ENCODE measurements around the gene RBFOX1. TPM values are rescaled to one million over a fixed set of nuclear protein-coding genes. Genes with fewer than 3 reads are reported as not detected.

The RBFOX1 gene
- total RNA-seq, 2 donors from 2014 or later = not detected

DNA sequence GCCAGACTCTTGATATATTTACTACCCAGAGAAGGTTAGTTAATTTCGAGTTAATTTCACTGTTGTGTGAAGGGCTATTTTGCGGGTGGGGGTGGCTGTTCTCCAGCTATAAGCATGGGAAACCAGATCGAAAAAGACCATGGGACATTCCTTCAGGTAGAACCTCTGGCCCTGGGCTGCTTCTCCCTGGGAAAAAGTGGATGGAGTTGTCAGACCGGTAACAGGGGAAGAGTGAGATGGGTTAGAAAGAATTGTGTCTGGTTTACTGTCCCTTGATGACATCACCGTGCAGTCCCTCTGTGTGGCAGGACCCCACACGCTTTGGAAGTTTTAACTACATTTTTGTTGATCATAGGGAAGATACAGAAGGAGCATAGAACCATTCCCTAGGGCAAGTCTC is 296.3 kb downstream of the RBFOX1 start:
- intact Hi-C loops (cut with DNase I) = no loop called here
- no peaks in the 10 kb centered on the region for H3K27me3 ChIP-seq
- H3K4me1 ChIP-seq = no peaks in the 10 kb centered on the region
- WGBS, 2 donors = 57 to 64% methylated on average over 6 of the region's 6 CpGs
- no peaks in the 10 kb centered on the region for H3K36me3 ChIP-seq (replicated peaks in 1 of 2; ENCODE audit: insufficient read depth in 1 of 2, low read depth in 2 of 2)
- no peak for TF ChIP-seq POLR2A (IDR thresholded peaks at IDR 0.05)
- TF ChIP-seq, protein P1, sequence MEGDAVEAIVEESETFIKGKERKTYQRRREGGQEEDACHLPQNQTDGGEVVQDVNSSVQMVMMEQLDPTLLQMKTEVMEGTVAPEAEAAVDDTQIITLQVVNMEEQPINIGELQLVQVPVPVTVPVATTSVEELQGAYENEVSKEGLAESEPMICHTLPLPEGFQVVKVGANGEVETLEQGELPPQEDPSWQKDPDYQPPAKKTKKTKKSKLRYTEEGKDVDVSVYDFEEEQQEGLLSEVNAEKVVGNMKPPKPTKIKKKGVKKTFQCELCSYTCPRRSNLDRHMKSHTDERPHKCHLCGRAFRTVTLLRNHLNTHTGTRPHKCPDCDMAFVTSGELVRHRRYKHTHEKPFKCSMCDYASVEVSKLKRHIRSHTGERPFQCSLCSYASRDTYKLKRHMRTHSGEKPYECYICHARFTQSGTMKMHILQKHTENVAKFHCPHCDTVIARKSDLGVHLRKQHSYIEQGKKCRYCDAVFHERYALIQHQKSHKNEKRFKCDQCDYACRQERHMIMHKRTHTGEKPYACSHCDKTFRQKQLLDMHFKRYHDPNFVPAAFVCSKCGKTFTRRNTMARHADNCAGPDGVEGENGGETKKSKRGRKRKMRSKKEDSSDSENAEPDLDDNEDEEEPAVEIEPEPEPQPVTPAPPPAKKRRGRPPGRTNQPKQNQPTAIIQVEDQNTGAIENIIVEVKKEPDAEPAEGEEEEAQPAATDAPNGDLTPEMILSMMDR (IDR thresholded peaks at IDR 0.05) = no peak
- no peak overlapping the region for H3K27ac ChIP-seq
- ATAC-seq (no peak), DNase-seq (no peak)
- H3K4me3 ChIP-seq = no peak overlapping the region
- H3K9me3 ChIP-seq = no peaks in the 10 kb centered on the region

DNA sequence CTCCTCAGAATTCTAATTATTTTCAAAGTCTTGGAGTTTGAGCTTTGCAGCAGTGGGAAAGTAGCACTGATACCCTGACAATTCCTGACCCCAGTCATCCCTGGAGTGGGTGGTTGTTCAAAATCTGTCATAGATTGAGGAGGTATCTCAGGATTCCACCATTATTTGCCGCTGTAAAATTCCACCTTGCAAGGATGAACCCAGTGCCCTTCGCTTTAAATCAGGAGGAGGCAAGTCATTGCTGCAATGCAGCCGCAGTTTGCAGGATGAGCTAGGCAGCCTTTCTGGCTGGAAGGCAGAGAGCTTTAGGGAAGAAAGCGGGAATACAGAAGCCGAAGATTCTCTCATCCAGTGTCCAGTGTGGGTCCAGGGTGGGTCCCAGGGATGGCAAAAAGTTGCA is 296.9 kb downstream of the RBFOX1 start:
- Histone ChIP-seq H3K9me3 (no peaks in the 10 kb centered on the region), H3K27ac (no peak overlapping the region), H3K4me1 (no peaks in the 10 kb centered on the region), H3K27me3 (no peaks in the 10 kb centered on the region), H3K36me3 (replicated peaks in 1 of 2; ENCODE audit: insufficient read depth in 1 of 2, low read depth in 2 of 2) (no peaks in the 10 kb centered on the region), H3K4me3 (no peak overlapping the region)
- TF ChIP-seq POLR2A (IDR thresholded peaks at IDR 0.05) = no peak
- TF ChIP-seq, protein P1 (IDR thresholded peaks at IDR 0.05) = no peak
- no peak for DNase-seq
- intact Hi-C loops (cut with DNase I) = no loop called here
- no peak for ATAC-seq
- WGBS, 2 donors = 79 to 82% methylated on average over 5 of the region's 5 CpGs

DNA sequence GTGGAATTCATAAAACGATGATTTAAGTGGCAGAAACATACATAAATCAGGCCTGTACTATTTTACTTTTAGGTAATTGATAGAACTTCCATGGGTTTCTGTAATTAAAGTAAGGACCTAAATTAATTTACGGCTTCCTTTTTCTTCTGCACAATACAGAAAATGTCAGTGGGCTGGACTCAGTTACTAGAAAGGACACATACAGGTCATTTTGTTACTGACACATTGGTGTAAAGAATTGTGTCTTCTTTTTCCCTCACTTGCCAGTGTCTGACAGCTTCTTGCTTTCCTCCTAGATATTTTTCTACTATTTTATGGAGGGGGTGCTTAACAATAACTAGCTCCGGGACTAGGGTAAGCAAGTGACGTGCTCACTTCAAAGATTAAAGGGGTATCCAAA is 304.8 kb downstream of the RBFOX1 start:
- ATAC-seq = no peak
- Histone ChIP-seq H3K9me3 (no peaks in the 10 kb centered on the region), H3K4me1 (no peaks in the 10 kb centered on the region), H3K27ac (no peak overlapping the region), H3K36me3 (replicated peaks in 1 of 2; ENCODE audit: insufficient read depth in 1 of 2, low read depth in 2 of 2) (no peaks in the 10 kb centered on the region), H3K27me3 (no peaks in the 10 kb centered on the region), H3K4me3 (no peak overlapping the region)
- no peak for DNase-seq
- TF ChIP-seq, protein P1 (IDR thresholded peaks at IDR 0.05) = no peak
- TF ChIP-seq POLR2A (IDR thresholded peaks at IDR 0.05) = no peak
- WGBS, 2 donors = 73 to 81% methylated on average over 4 of the region's 4 CpGs
- intact Hi-C loops (cut with DNase I) = no loop called here

DNA sequence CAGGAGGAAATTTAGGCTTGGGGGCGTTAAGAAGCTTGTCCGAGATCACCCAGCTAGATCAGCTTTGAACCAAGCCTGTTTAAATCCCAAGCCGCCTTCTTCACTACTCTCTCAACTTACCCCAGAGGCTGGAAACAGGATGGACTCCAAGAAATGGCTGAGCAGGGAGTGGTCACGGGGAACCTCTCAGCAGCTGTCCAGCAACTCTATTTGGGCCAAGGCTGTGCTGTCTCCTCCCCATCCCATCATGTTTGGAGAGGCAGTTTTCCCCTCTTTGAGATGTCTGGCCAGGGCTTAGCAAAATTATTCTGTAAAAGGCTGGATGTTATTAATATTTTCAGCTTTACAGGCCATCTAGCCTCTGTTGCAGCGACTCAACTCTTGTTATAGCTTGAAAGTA is 305.7 kb downstream of the RBFOX1 start:
- WGBS, 2 donors = 72 to 88% methylated on average over 5 of the region's 5 CpGs
- ATAC-seq (no peak), DNase-seq (no peak)
- Histone ChIP-seq H3K27ac (no peak overlapping the region), H3K27me3 (no peaks in the 10 kb centered on the region), H3K9me3 (no peaks in the 10 kb centered on the region), H3K36me3 (replicated peaks in 1 of 2; ENCODE audit: insufficient read depth in 1 of 2, low read depth in 2 of 2) (no peaks in the 10 kb centered on the region), H3K4me1 (no peaks in the 10 kb centered on the region), H3K4me3 (no peak overlapping the region)
- intact Hi-C loops (cut with DNase I) = no loop called here
- TF ChIP-seq POLR2A (IDR thresholded peaks at IDR 0.05) = no peak
- TF ChIP-seq, protein P1 (IDR thresholded peaks at IDR 0.05) = no peak

DNA sequence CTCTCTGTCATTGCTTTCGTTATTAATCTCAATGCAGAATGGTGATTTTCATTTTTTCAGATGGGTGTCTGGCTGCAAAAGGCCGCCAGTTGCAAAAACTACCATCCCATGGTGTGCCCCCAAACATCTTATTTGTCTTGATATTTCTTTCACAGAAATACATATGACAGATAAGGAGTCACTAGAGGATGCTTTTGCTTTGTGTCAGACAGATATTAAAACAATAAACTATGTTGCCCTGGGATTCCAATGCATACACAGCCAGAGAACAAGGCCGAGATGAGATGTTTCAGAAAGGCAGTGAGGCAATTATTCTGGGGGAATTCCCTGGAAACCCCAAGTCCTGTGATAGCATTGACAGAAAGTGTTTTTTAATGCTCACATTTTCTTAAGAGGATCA is 307.7 kb downstream of the RBFOX1 start:
- H3K27me3 ChIP-seq = no peaks in the 10 kb centered on the region
- no peak for DNase-seq
- no peak overlapping the region for H3K4me3 ChIP-seq
- no peaks in the 10 kb centered on the region for H3K4me1 ChIP-seq
- no peak for ATAC-seq
- H3K9me3 ChIP-seq = no peaks in the 10 kb centered on the region
- no peaks in the 10 kb centered on the region for H3K36me3 ChIP-seq (replicated peaks in 1 of 2; ENCODE audit: insufficient read depth in 1 of 2, low read depth in 2 of 2)
- TF ChIP-seq, protein P1 (IDR thresholded peaks at IDR 0.05) = no peak
- no peak for TF ChIP-seq POLR2A (IDR thresholded peaks at IDR 0.05)
- H3K27ac ChIP-seq = no peak overlapping the region
- intact Hi-C loops (cut with DNase I) = no loop called here
- 47 to 56% methylated on average over 3 of the region's 3 CpGs for WGBS, 2 donors
